Measurements from ENCODE around the gene DNAH2. TPM values are rescaled to one million over a fixed set of nuclear protein-coding genes. Genes with fewer than 3 reads are reported as not detected.

DNAH2 gene
- total RNA-seq, 4 donors from 2014 or later = under 0.01 to 1.4 (median 0.48) TPM

DNA sequence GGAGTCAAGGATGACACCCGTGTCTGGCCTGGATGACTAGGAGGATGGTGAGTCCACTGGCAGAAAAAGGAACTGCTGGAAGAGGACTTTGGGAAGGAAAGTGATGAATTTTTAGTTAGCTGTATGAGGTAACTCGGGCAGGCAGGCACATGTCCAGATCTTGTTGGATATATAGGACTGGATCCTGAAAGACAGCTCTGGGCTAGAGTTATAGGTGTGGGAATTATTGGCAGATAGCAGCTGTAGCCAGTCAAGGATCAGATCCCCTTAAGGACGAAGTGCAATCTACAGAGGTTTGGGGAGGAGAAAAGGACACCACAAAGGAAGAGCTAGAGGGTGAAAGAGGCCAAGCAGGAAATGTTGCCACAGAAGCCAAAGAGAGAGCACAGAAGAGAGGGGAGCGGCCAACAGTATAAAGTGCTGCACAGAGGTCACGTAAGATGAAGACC lies 150.4 kb downstream of the DNAH2 start:
- intact Hi-C loops (cut with DNase I; ENCODE audit: low total_unique reads) = loop anchor here (10.0 kb wide), 1 partner anchor 117 kb away; no protein-coding TSS in a partner anchor
- no peak for DNase-seq
- no peak overlapping the region for H3K4me3 ChIP-seq
- no peaks in the 10 kb centered on the region for H3K9me3 ChIP-seq
- H3K27me3 ChIP-seq = no peaks in the 10 kb centered on the region
- H3K4me1 ChIP-seq = no peaks in the 10 kb centered on the region
- TF ChIP-seq POLR2A (IDR thresholded peaks at IDR 0.05) = no peak
- TF ChIP-seq, protein P1, sequence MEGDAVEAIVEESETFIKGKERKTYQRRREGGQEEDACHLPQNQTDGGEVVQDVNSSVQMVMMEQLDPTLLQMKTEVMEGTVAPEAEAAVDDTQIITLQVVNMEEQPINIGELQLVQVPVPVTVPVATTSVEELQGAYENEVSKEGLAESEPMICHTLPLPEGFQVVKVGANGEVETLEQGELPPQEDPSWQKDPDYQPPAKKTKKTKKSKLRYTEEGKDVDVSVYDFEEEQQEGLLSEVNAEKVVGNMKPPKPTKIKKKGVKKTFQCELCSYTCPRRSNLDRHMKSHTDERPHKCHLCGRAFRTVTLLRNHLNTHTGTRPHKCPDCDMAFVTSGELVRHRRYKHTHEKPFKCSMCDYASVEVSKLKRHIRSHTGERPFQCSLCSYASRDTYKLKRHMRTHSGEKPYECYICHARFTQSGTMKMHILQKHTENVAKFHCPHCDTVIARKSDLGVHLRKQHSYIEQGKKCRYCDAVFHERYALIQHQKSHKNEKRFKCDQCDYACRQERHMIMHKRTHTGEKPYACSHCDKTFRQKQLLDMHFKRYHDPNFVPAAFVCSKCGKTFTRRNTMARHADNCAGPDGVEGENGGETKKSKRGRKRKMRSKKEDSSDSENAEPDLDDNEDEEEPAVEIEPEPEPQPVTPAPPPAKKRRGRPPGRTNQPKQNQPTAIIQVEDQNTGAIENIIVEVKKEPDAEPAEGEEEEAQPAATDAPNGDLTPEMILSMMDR (IDR thresholded peaks at IDR 0.05) = no peak
- H3K27ac ChIP-seq = no peak overlapping the region
- no peaks in the 10 kb centered on the region for H3K36me3 ChIP-seq

DNA sequence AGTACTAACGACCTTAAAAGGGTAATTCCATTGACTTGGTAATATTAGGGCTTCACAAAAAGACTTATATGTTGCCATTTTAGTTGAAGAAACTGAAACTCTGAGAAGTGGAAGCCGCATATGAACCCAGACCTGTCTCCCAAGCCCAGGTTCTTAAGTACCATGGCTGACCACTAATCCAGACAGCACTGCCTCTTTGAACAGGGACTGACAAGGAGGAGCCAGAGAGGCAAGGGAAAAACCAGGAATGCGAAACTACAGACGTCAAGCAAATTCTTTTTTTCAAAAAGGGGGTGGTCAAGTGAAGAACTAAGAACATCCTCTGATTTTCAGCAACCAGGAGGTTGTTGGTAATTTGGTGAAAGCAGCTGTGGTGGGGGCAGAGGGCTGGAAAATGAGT lies 155.5 kb downstream of the DNAH2 start:
- H3K27me3 ChIP-seq = no peaks in the 10 kb centered on the region
- no peak overlapping the region for H3K27ac ChIP-seq
- intact Hi-C loops (cut with DNase I; ENCODE audit: low total_unique reads) = no loop called here
- H3K9me3 ChIP-seq = no peaks in the 10 kb centered on the region
- H3K4me1 ChIP-seq = no peaks in the 10 kb centered on the region
- TF ChIP-seq POLR2A (IDR thresholded peaks at IDR 0.05) = no peak
- TF ChIP-seq, protein P1 (IDR thresholded peaks at IDR 0.05) = no peak
- H3K4me3 ChIP-seq = no peak overlapping the region
- no peak for DNase-seq
- no peaks in the 10 kb centered on the region for H3K36me3 ChIP-seq

DNA sequence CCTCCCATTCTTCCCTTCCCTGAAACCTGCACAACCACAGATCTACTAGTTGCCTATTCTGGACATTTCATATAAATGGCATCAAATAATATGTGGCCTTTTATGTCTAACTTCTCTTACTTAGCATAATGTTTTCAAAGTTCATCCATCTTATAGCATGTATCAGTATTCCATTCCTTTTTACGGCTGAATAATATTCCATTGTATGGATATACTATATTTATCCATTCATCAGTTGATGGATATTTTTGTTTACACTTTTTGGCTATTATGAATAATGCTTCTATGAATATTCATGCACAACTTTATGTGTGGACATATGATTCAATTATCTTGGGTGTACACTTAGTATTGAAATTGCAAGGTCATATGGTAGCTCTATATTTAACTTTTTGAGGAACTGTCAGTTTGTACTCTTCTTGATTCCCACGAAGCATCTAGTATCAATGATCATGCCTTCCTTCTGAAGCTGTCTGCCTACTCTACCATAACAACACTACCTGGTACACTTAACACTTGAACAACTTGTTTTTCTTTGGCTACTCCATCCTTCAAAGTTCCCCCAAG lies 158.3 kb downstream of the DNAH2 start:
- H3K9me3 ChIP-seq = no peaks in the 10 kb centered on the region
- H3K4me1 ChIP-seq = no peaks in the 10 kb centered on the region
- no peaks in the 10 kb centered on the region for H3K27me3 ChIP-seq
- no peak for DNase-seq
- TF ChIP-seq, protein P1 (IDR thresholded peaks at IDR 0.05) = no peak
- no peak overlapping the region for H3K4me3 ChIP-seq
- H3K27ac ChIP-seq = no peak overlapping the region
- no peaks in the 10 kb centered on the region for H3K36me3 ChIP-seq
- intact Hi-C loops (cut with DNase I; ENCODE audit: low total_unique reads) = no loop called here

DNA sequence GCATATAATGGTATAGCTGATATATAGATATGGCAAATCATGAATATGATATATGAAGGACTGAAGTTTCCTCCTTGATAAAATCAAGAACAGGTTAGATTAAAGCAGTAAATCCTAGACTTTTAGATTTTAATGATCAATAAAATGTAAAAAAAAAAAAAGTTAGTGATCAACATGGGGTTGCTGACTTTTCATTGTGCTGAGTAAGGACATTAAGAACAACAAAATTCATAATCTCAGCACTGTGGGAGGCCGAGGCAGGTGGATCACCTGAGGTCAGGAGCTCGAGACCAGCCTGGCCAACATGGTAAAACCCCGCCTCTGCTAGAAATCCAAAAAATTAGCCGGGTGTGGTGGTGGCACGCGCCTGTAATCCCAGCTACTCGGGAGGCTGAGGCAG lies 160.7 kb downstream of the DNAH2 start:
- Histone ChIP-seq H3K27me3 (no peaks in the 10 kb centered on the region), H3K4me1 (peaks cover 0 to 4% of the 10 kb centered on the region in 2 donors), H3K9me3 (no peaks in the 10 kb centered on the region), H3K36me3 (no peaks in the 10 kb centered on the region), H3K4me3 (no peak overlapping the region), H3K27ac (no peak overlapping the region)
- DNase-seq = no peak
- intact Hi-C loops (cut with DNase I; ENCODE audit: low total_unique reads) = no loop called here
- no peak for TF ChIP-seq POLR2A (IDR thresholded peaks at IDR 0.05)
- TF ChIP-seq, protein P1 (IDR thresholded peaks at IDR 0.05) = no peak

DNA sequence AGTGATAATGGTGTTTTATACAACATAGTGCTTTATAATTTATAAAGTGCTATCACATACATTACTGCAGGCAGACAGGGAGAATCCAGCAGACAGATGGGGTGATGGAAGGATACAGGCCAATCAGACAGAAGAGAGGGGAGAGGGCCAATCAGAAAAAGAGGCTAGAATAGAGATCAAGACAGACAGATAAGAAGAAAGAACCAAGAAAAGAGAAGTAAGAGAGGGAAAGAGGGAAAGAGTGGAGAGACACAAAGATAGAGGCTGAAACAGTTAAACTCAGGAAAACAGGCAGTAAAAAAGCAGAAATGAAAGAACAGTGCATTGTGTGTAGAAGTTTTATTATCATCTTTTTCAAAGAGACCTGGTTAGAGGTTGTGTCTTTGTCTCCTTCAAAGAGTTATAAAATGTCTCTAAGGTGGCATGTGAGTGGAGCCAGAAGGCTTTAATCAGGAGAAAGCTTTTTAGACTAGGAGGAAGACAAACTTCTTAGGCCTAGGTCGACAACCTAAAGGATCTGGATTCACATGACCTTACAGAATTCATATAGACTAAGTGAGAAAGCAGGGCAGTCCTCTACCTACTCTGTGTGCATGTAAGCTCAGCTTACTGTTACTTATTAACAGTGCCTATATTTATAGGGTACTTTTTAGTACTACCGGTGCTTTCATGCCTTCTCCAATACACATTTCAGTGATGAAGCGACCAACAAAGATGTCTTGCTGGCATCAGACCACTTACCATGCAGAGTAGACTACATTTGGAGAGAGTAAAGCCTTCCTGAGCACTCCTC lies 162.7 kb downstream of the DNAH2 start:
- no peaks in the 10 kb centered on the region for H3K27me3 ChIP-seq
- no peaks in the 10 kb centered on the region for H3K9me3 ChIP-seq
- H3K4me1 ChIP-seq = peaks cover 0 to 4% of the 10 kb centered on the region in 2 donors
- H3K27ac ChIP-seq = no peak overlapping the region
- TF ChIP-seq POLR2A (IDR thresholded peaks at IDR 0.05) = no peak
- TF ChIP-seq, protein P1 (IDR thresholded peaks at IDR 0.05) = no peak
- intact Hi-C loops (cut with DNase I; ENCODE audit: low total_unique reads) = no loop called here
- no peak overlapping the region for H3K4me3 ChIP-seq
- no peak for DNase-seq
- no peaks in the 10 kb centered on the region for H3K36me3 ChIP-seq
